C4-2B (cell line): ENCODE data around the gene RPEL1.
"Not testable (repeated sequence)": the region's sequence is repeated elsewhere in the genome, so short reads cannot be mapped to it uniquely, and the experiment has no call there.

Source experiments
- ZFX ChIP-seq: fragments of 450-650 bp; IDR thresholded peaks from 2 replicates; pipeline ENCODE4 v1.6.1; 2017
- TF ChIP-seq, protein P1 (sequence below): fragments of 450-650 bp; conservative IDR thresholded peaks from 2 replicates; pipeline ENCODE4 v1.5.1; 2017; ENCODE audit warnings: mild to moderate bottlenecking

DNA sequence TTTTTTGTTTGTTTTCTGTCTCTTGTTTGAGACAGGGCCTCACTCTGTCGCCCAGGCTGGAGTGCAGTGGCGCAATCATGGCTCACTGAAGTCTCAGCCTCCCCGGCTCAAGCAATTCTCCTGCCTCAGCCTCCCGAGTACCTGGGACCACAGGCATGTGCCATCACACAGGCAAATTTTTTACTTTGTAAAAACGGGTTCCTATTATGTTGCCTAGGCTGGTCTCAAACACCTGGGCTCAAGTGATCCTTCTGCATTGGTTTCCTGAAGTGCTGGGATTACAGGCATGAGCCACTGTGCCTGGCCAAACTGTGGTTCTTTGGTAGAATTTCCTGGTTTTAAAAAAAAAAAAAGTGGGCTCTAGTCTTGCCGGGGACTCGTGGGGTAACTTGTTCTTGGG lies at the start of gene RPEL1:
- TF ChIP-seq, protein P1, sequence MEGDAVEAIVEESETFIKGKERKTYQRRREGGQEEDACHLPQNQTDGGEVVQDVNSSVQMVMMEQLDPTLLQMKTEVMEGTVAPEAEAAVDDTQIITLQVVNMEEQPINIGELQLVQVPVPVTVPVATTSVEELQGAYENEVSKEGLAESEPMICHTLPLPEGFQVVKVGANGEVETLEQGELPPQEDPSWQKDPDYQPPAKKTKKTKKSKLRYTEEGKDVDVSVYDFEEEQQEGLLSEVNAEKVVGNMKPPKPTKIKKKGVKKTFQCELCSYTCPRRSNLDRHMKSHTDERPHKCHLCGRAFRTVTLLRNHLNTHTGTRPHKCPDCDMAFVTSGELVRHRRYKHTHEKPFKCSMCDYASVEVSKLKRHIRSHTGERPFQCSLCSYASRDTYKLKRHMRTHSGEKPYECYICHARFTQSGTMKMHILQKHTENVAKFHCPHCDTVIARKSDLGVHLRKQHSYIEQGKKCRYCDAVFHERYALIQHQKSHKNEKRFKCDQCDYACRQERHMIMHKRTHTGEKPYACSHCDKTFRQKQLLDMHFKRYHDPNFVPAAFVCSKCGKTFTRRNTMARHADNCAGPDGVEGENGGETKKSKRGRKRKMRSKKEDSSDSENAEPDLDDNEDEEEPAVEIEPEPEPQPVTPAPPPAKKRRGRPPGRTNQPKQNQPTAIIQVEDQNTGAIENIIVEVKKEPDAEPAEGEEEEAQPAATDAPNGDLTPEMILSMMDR = not testable (repeated sequence)
- TF ChIP-seq ZFX = not testable (repeated sequence)
